ENCODE results near the gene TRPM6.
"Not testable (repeated sequence)": the region's sequence is repeated elsewhere in the genome, so short reads cannot be mapped to it uniquely, and the experiment has no call there.

The TRPM6 gene

GRCh38 chr9:74887041-74887980 lies at the start of gene TRPM6:
Gene TRPM6 (minus strand): TSS chr9:74887921. CDS start chr9:74887856, 65 bp downstream.
- DNase-seq (ENCODE audit: low read depth): peak; percentile 2

GRCh38 chr9:74935008-74935407 lies 47.3 kb upstream of the TRPM6 start:
- DNase-seq (ENCODE audit: low read depth): no peak

GRCh38 chr9:74921737-74922136 lies 34.0 kb upstream of the TRPM6 start:
- no peak for DNase-seq (ENCODE audit: low read depth)

- no peak for DNase-seq (ENCODE audit: low read depth)
Measured at GRCh38 chr9:74920944-74921626, 33.4 kb upstream of the TRPM6 start.

GRCh38 chr9:74910036-74910435 lies 22.3 kb upstream of the TRPM6 start:
- DNase-seq (ENCODE audit: low read depth): no peak

GRCh38 chr9:74908665-74909064 lies 20.9 kb upstream of the TRPM6 start:
- DNase-seq (ENCODE audit: low read depth): no peak

GRCh38 chr9:74907085-74907484 lies 19.4 kb upstream of the TRPM6 start:
- DNase-seq (ENCODE audit: low read depth): no peak

GRCh38 chr9:74901001-74901400 lies 13.3 kb upstream of the TRPM6 start:
- no peak for DNase-seq (ENCODE audit: low read depth)

- DNase-seq (ENCODE audit: low read depth): not testable (repeated sequence)
Measured at GRCh38 chr9:74888449-74888848, 728 bp upstream of the TRPM6 start.

- DNase-seq (ENCODE audit: low read depth): no peak
Measured at GRCh38 chr9:74887981-74888370, 255 bp upstream of the TRPM6 start.

GRCh38 chr9:74876382-74876949 lies 11.3 kb downstream of the TRPM6 start:
- DNase-seq (ENCODE audit: low read depth): no peak

- no peak for DNase-seq (ENCODE audit: low read depth)
Measured at GRCh38 chr9:74875656-74876055, 12.1 kb downstream of the TRPM6 start.

GRCh38 chr9:74874220-74874619 lies 13.5 kb downstream of the TRPM6 start:
- no peak for DNase-seq (ENCODE audit: low read depth)

- DNase-seq (ENCODE audit: low read depth): no peak
Measured at GRCh38 chr9:74872619-74873233, 15.0 kb downstream of the TRPM6 start.

GRCh38 chr9:74867483-74867882 lies 20.2 kb downstream of the TRPM6 start:
- DNase-seq (ENCODE audit: low read depth): no peak

- DNase-seq (ENCODE audit: low read depth): no peak
Measured at GRCh38 chr9:74865177-74865576, 22.5 kb downstream of the TRPM6 start.

- no peak for DNase-seq (ENCODE audit: low read depth)
Measured at GRCh38 chr9:74861773-74862474, 25.8 kb downstream of the TRPM6 start.

GRCh38 chr9:74861071-74861470 lies 26.6 kb downstream of the TRPM6 start:
- DNase-seq (ENCODE audit: low read depth): no peak

- DNase-seq (ENCODE audit: low read depth): not testable (repeated sequence)
Measured at GRCh38 chr9:74860247-74860646, 27.5 kb downstream of the TRPM6 start.

GRCh38 chr9:74859786-74860185 lies 27.9 kb downstream of the TRPM6 start:
- DNase-seq (ENCODE audit: low read depth): no peak

- DNase-seq (ENCODE audit: low read depth): no peak
Measured at GRCh38 chr9:74858751-74859414, 28.8 kb downstream of the TRPM6 start.

All from CMK (cell line).